HEK293T (cell line): ENCODE results near the gene EDEM1.

Experiments
- BHLHE40 ChIP-seq: fragments of 450-650 bp; IDR thresholded peaks from 2 replicates; pipeline ENCODE4 v1.6.1; 2016; ENCODE audit warnings: mild to moderate bottlenecking, moderate library complexity, borderline replicate concordance
- FOXA1 ChIP-seq: fragments of 450-650 bp; IDR thresholded peaks from 2 replicates; pipeline ENCODE4 v1.6.1; 2016; ENCODE audit warnings: mild to moderate bottlenecking
- FOXM1 ChIP-seq: fragments of 450-650 bp; IDR thresholded peaks from 2 replicates; pipeline ENCODE4 v1.6.1; 2017; ENCODE audit warnings: mild to moderate bottlenecking, borderline replicate concordance
- SP1 ChIP-seq: fragments of 450-650 bp; IDR thresholded peaks from 2 replicates; pipeline ENCODE4 v1.6.1; 2017
- SUZ12 ChIP-seq: fragments of 450-650 bp; IDR thresholded peaks from 2 replicates; pipeline ENCODE4 v1.6.1; 2016; ENCODE audit warnings: mild to moderate bottlenecking
- TARDBP ChIP-seq: fragments of 450-650 bp; IDR thresholded peaks from 2 replicates; pipeline ENCODE4 v1.6.1; 2016
- ZNF384 ChIP-seq: fragments of 450-650 bp; IDR thresholded peaks from 2 replicates; pipeline ENCODE4 v1.6.1; 2016
- TF ChIP-seq, protein P1 (sequence below): fragments of 450-650 bp; IDR thresholded peaks from 2 replicates; pipeline ENCODE4 v1.6.1; 2016

DNA sequence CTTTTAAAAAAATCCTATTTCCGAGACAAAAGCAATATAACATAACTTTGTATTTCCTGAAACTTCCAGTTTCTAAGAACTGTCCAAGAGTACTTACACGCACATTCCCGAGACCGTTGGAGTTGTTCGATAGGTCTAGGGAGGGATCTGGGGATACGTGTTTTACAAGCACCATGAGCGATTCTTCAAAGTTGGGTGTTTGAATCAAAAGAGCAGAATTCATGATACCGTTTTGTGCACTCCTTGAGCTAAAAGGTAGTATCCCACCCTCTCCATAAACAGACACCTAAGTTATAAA is 700 bp upstream of the EDEM1 start:
- TF ChIP-seq FOXA1 (no peak), SUZ12 (no peak), FOXM1 (no peak), SP1 (no peak), TARDBP (no peak), BHLHE40 (no peak), ZNF384 (no peak)
- TF ChIP-seq, protein P1, sequence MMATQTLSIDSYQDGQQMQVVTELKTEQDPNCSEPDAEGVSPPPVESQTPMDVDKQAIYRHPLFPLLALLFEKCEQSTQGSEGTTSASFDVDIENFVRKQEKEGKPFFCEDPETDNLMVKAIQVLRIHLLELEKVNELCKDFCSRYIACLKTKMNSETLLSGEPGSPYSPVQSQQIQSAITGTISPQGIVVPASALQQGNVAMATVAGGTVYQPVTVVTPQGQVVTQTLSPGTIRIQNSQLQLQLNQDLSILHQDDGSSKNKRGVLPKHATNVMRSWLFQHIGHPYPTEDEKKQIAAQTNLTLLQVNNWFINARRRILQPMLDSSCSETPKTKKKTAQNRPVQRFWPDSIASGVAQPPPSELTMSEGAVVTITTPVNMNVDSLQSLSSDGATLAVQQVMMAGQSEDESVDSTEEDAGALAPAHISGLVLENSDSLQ: no peak
